T-cell (primary cell): ENCODE measurements around the gene DSCAML1. TPM values are rescaled to one million over a fixed set of nuclear protein-coding genes. Genes with fewer than 3 reads are reported as not detected.

Experiments used
- ATAC-seq, 4 experiments: fragments of 200-7000 bp in 3 of 4; fragments of 150-1000 bp in 1 of 4; cut with Tn5 transposase; replicated peaks in 1 of 4; 1 replicate in 3 of 4; 2 replicates in 1 of 4; pipeline ENCODE4 v1.10.0; 2021; ENCODE audit warnings: moderate library complexity in 3 of 4, mild to moderate bottlenecking in 2 of 4, moderate number of reproducible peaks in 1 of 4
- CTCF ChIA-PET, 2 donors: fragments of 300-600 bp; sonication (Branson Sonifier 250); formaldehyde crosslinking; loops; one replicate each; lab custom pipeline; 2022; ENCODE audit warnings: antibody characterized with exemption in 2 of 2; lab: Charles Lee
- POLR2A ChIA-PET, 2 donors: fragments of 300-600 bp; sonication (Branson Sonifier 250); formaldehyde crosslinking; loops; one replicate each; lab custom pipeline; 2022; ENCODE audit warnings: antibody characterized with exemption in 2 of 2; lab: Charles Lee
- DNase-seq, 35 experiments: peaks; one replicate each; pipeline versions ENCODE4 v3.0.0 to v3.0.0-alpha.2; 2013 to 2023
- H3K27ac ChIP-seq: one replicate; pipeline ENCODE4 v1.5.1; 2013; ENCODE audit warnings: low read length
- H3K27me3 ChIP-seq, 2 experiments: replicated peaks in 1 of 2; 1 replicate in 1 of 2; 2 replicates in 1 of 2; pipeline versions ENCODE4 v1.6.1 to v1.7.0; 2013; ENCODE audit warnings: low read length in 1 of 2, mixed read lengths in 1 of 2; ENCODE audit not compliant: control insufficient read depth in 2 of 2, insufficient read depth in 2 of 2; ENCODE audit errors: extremely low read depth in 1 of 2
- H3K36me3 ChIP-seq, 2 donors: 1 replicate in 1 of 2; 2 replicates in 1 of 2; pipeline versions ENCODE4 v1.6.1 to v1.7.0; 2013; ENCODE audit warnings: low read length in 1 of 2; ENCODE audit not compliant: control insufficient read depth in 2 of 2, insufficient read depth in 1 of 2; ENCODE audit errors: extremely low read depth in 1 of 2
- H3K4me1 ChIP-seq, 2 experiments: 1 replicate in 1 of 2; 2 replicates in 1 of 2; pipeline versions ENCODE4 v1.6.1 to v1.7.0; 2013; ENCODE audit warnings: low read length in 2 of 2, mixed read lengths in 1 of 2; ENCODE audit not compliant: insufficient read depth in 2 of 2, control insufficient read depth in 1 of 2; ENCODE audit errors: extremely low read depth in 1 of 2
- H3K4me3 ChIP-seq, 2 donors: 1 replicate in 1 of 2; 2 replicates in 1 of 2; pipeline versions ENCODE4 v1.5.1 to v1.7.0; 2013; ENCODE audit warnings: mild to moderate bottlenecking in 2 of 2, low read length in 1 of 2, moderate library complexity in 1 of 2; ENCODE audit not compliant: control insufficient read depth in 1 of 2; ENCODE audit errors: extremely low read depth in 1 of 2
- H3K9me3 ChIP-seq: 2 replicates; pipeline ENCODE4 v1.7.0; 2013
- H3K27ac Mint-ChIP-seq, 2 donors: one replicate each; pipeline ENCODE4 v1.8.0; 2020 to 2021; ENCODE audit warnings: mild to moderate bottlenecking in 2 of 2, mixed read lengths in 2 of 2
- H3K27me3 Mint-ChIP-seq, 2 donors: one replicate each; pipeline ENCODE4 v1.8.0; 2021 to 2022; ENCODE audit warnings: mixed read lengths in 2 of 2
- H3K36me3 Mint-ChIP-seq: one replicate; pipeline ENCODE4 v1.8.0; 2021; ENCODE audit warnings: mixed read lengths
- H3K4me1 Mint-ChIP-seq, 3 donors: one replicate each; pipeline ENCODE4 v1.8.0; 2020 to 2022; ENCODE audit warnings: mixed read lengths in 3 of 3, mild to moderate bottlenecking in 1 of 3
- H3K4me3 Mint-ChIP-seq, 3 donors: one replicate each; pipeline ENCODE4 v1.8.0; 2020 to 2022; ENCODE audit warnings: mild to moderate bottlenecking in 3 of 3, mixed read lengths in 3 of 3, moderate library complexity in 3 of 3
- H3K9me3 Mint-ChIP-seq, 3 donors: one replicate each; pipeline ENCODE4 v1.8.0; 2020 to 2022; ENCODE audit warnings: mixed read lengths in 3 of 3
- WGBS: methylation state at CpG from one replicate; pipeline ENCODE4 v1.1.5; 2013; ENCODE audit warnings: missing lambda C conversion rate; ENCODE audit not compliant: insufficient coverage; 5-methylcytosine and 5-hydroxymethylcytosine counted together
- total RNA-seq, 35 experiments: library from RNA in 6 of 35; stranded (reverse) in 6 of 35; fragments of 120-200 nt in 1 of 35; gene quantifications; one replicate each; pipeline versions ENCODE4 v1.2.1 to v1.2.4 and lab custom pipeline; 2013 to 2026

DSCAML1 gene
- total RNA-seq, 5 donors from 2014 or later (not counting 1 experiment from before 2014, with no cell fraction given) = 0.15 to 2.4 (median 0.96) TPM

DNA sequence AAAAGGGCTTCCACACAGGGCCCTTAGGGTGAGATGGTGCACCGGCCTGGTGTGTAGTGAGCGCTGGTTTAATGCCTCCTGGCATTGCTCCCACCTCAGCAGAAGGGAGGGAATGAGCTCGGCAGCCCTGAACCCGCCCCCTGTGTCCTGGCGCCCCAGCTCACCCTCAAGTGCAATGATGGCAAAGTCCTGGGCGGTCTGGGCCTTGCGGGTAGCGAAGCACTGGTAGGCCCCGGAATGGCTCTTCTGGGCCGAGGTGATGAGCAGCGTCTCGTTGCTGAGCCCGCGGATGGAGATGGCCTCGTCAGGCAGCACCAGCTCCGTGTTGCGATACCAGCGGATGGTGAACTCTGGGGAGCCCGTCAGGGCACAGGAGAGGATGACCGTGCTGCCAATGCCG is 276.1 kb downstream of the DSCAML1 start:
- no peak for DNase-seq
- WGBS = 88% methylated on average over 21 of the region's 21 CpGs
- Mint-ChIP-seq H3K9me3 (no peaks in the 10 kb centered on the region), H3K27me3 (peaks cover 0 to 2% of the 10 kb centered on the region in 2 donors), H3K4me1 (no peaks in the 10 kb centered on the region), H3K27ac (no peak overlapping the region), H3K36me3 (no peaks in the 10 kb centered on the region), H3K4me3 (no peak overlapping the region)
- no peak overlapping the region for H3K4me3 ChIP-seq
- H3K27ac ChIP-seq = no peak overlapping the region
- no peaks in the 10 kb centered on the region for H3K36me3 ChIP-seq
- H3K4me1 ChIP-seq = no peaks in the 10 kb centered on the region
- no peak for ATAC-seq
- ChIA-PET POLR2A (no interaction called here), CTCF (no interaction called here)
- peaks cover 0 to 14% of the 10 kb centered on the region in 2 experiments for H3K27me3 ChIP-seq
- H3K9me3 ChIP-seq = no peaks in the 10 kb centered on the region

DNA sequence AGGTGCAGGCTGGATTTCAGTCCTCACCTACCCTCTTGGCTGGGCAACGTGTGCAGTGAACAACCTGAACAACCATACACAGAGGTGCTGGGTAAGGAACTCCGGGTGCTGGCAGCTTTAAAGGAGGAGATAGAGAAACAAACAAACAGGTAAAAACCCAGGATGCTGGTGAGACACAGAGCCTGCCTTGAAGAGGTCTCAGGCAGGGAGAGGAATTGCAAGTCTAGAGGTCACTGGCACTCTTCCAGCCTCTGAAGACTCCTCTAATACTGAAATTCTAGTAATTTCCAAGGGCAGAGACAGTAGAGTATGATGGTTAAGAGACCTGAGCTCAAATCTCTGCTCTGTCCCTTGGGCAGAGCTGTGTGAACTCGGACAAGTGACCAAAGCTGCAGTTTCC is 276.8 kb downstream of the DSCAML1 start:
- no peak overlapping the region for H3K27ac Mint-ChIP-seq
- POLR2A ChIA-PET = no interaction called here
- H3K4me1 Mint-ChIP-seq = no peaks in the 10 kb centered on the region
- Histone ChIP-seq H3K27me3 (peaks cover 0 to 16% of the 10 kb centered on the region in 2 experiments), H3K27ac (no peak overlapping the region), H3K4me3 (no peak overlapping the region), H3K36me3 (no peaks in the 10 kb centered on the region), H3K4me1 (no peaks in the 10 kb centered on the region), H3K9me3 (no peaks in the 10 kb centered on the region)
- H3K9me3 Mint-ChIP-seq = no peaks in the 10 kb centered on the region
- peaks cover 0 to 2% of the 10 kb centered on the region in 2 donors for H3K27me3 Mint-ChIP-seq
- no peak overlapping the region for H3K4me3 Mint-ChIP-seq
- CTCF ChIA-PET = no interaction called here
- no peaks in the 10 kb centered on the region for H3K36me3 Mint-ChIP-seq
- no peak for DNase-seq
- no CpG with 5 or more reads among the region's 3 CpGs for WGBS
- no peak for ATAC-seq

- no peaks in the 10 kb centered on the region for H3K9me3 ChIP-seq
- no peaks in the 10 kb centered on the region for H3K9me3 Mint-ChIP-seq
- no peaks in the 10 kb centered on the region for H3K36me3 ChIP-seq
- no peak overlapping the region for H3K4me3 Mint-ChIP-seq
- no peak overlapping the region for H3K27ac ChIP-seq
- H3K4me1 ChIP-seq = no peaks in the 10 kb centered on the region
- no peak overlapping the region for H3K4me3 ChIP-seq
- DNase-seq (no peak), ATAC-seq (no peak)
- no peaks in the 10 kb centered on the region for H3K4me1 Mint-ChIP-seq
- WGBS = 80% methylated on average over 4 of the region's 4 CpGs
- ChIA-PET POLR2A (no interaction called here), CTCF (no interaction called here)
- H3K27me3 Mint-ChIP-seq = no peaks in the 10 kb centered on the region
- no peak overlapping the region for H3K27ac Mint-ChIP-seq
- peaks cover 0 to 16% of the 10 kb centered on the region in 2 experiments for H3K27me3 ChIP-seq
- no peaks in the 10 kb centered on the region for H3K36me3 Mint-ChIP-seq
Measured at GRCh38 chr11:117519590-117519989, 277.4 kb downstream of the DSCAML1 start.

- H3K27me3 ChIP-seq = peaks cover 0 to 15% of the 10 kb centered on the region in 2 experiments
- H3K4me1 ChIP-seq = no peaks in the 10 kb centered on the region
- H3K36me3 Mint-ChIP-seq = no peaks in the 10 kb centered on the region
- POLR2A ChIA-PET = no interaction called here
- no peak for ATAC-seq
- no peaks in the 10 kb centered on the region for H3K9me3 Mint-ChIP-seq
- 86% methylated on average over 9 of the region's 9 CpGs for WGBS
- no peak overlapping the region for H3K4me3 ChIP-seq
- no peak overlapping the region for H3K4me3 Mint-ChIP-seq
- H3K9me3 ChIP-seq = no peaks in the 10 kb centered on the region
- H3K4me1 Mint-ChIP-seq = no peaks in the 10 kb centered on the region
- peaks cover 0 to under 1% of the 10 kb centered on the region in 2 donors for H3K27me3 Mint-ChIP-seq
- CTCF ChIA-PET = no interaction called here
- DNase-seq = no peak
- no peaks in the 10 kb centered on the region for H3K36me3 ChIP-seq
- no peak overlapping the region for H3K27ac ChIP-seq
- no peak overlapping the region for H3K27ac Mint-ChIP-seq
Measured at GRCh38 chr11:117519170-117519569, 277.8 kb downstream of the DSCAML1 start.

GRCh38 chr11:117518455-117518854 is 278.6 kb downstream of the DSCAML1 start:
- Mint-ChIP-seq H3K27ac (no peak overlapping the region), H3K36me3 (no peaks in the 10 kb centered on the region), H3K27me3 (peaks cover 0 to 2% of the 10 kb centered on the region in 2 donors), H3K4me3 (no peak overlapping the region), H3K4me1 (no peaks in the 10 kb centered on the region), H3K9me3 (no peaks in the 10 kb centered on the region)
- Histone ChIP-seq H3K4me3 (no peak overlapping the region), H3K27me3 (peaks cover 0 to 20% of the 10 kb centered on the region in 2 experiments), H3K4me1 (no peaks in the 10 kb centered on the region), H3K36me3 (no peaks in the 10 kb centered on the region), H3K27ac (no peak overlapping the region), H3K9me3 (no peaks in the 10 kb centered on the region)
- DNase-seq = no peak
- ChIA-PET CTCF (no interaction called here), POLR2A (no interaction called here)
- ATAC-seq = no peak
- 93% methylated on average over 18 of the region's 30 CpGs for WGBS

DNA sequence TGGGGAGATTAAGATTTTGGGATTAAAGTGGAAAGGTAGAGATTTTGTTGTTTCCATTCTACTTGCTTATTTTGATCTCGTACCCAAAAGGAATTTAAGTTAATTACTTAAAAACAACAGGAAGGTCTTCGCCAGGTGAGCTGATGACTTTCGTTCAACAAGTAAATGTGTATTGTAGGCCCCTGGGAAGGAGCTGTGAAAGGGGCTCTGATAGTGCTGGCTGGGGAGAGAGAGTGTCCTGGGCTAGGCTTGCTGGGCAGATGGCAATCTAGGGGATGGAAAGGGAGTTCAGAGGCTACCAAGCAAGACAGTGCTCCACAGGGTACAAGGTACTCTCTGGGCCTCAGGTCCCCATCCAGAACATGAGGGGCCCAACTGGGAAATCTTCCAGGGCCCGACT is 279.9 kb downstream of the DSCAML1 start:
- Mint-ChIP-seq H3K27me3 (peaks cover 0 to 2% of the 10 kb centered on the region in 2 donors), H3K36me3 (no peaks in the 10 kb centered on the region), H3K9me3 (no peaks in the 10 kb centered on the region), H3K4me1 (no peaks in the 10 kb centered on the region), H3K4me3 (no peak overlapping the region), H3K27ac (no peak overlapping the region)
- POLR2A ChIA-PET = no interaction called here
- no peaks in the 10 kb centered on the region for H3K4me1 ChIP-seq
- no peak for ATAC-seq
- no peak for DNase-seq
- H3K4me3 ChIP-seq = no peak overlapping the region
- CTCF ChIA-PET = no interaction called here
- no peak overlapping the region for H3K27ac ChIP-seq
- H3K27me3 ChIP-seq = peaks cover 0 to 30% of the 10 kb centered on the region in 2 experiments
- 80% methylated on average over 2 of the region's 4 CpGs for WGBS
- no peaks in the 10 kb centered on the region for H3K36me3 ChIP-seq
- no peaks in the 10 kb centered on the region for H3K9me3 ChIP-seq
